ENCODE results near the gene SRGAP1.

DNA sequence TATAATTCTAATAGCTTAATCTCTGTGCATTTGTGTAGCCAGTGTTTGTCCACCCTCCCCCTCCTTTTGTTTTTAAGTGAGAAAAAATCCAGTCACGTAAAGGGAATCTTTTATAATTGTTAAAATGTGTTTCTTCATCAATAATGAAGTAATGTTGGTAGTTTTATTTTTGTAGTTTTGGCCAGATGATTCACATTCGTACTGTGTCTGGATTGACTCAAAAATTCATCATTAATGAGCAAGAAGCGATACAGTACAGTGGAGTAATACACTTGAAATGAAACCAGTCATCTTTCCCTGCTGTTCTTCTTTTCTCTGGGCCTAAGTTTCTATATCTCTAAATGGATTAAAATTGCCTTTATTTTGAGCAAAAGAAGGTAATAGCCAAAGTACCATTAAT lies 86.5 kb downstream of the SRGAP1 start:
- TF ChIP-seq, protein P1, sequence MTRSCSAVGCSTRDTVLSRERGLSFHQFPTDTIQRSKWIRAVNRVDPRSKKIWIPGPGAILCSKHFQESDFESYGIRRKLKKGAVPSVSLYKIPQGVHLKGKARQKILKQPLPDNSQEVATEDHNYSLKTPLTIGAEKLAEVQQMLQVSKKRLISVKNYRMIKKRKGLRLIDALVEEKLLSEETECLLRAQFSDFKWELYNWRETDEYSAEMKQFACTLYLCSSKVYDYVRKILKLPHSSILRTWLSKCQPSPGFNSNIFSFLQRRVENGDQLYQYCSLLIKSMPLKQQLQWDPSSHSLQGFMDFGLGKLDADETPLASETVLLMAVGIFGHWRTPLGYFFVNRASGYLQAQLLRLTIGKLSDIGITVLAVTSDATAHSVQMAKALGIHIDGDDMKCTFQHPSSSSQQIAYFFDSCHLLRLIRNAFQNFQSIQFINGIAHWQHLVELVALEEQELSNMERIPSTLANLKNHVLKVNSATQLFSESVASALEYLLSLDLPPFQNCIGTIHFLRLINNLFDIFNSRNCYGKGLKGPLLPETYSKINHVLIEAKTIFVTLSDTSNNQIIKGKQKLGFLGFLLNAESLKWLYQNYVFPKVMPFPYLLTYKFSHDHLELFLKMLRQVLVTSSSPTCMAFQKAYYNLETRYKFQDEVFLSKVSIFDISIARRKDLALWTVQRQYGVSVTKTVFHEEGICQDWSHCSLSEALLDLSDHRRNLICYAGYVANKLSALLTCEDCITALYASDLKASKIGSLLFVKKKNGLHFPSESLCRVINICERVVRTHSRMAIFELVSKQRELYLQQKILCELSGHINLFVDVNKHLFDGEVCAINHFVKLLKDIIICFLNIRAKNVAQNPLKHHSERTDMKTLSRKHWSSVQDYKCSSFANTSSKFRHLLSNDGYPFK (CRISPR knock-in tag; IDR thresholded peaks at IDR 0.05; ENCODE audit: borderline replicate concordance), result no peak
- no peak for TF ChIP-seq CREB1 (IDR thresholded peaks at IDR 0.05)
- TF ChIP-seq CREB1 (CRISPR knock-in tag; IDR thresholded peaks at IDR 0.05), result no peak
- TF ChIP-seq, protein P2, sequence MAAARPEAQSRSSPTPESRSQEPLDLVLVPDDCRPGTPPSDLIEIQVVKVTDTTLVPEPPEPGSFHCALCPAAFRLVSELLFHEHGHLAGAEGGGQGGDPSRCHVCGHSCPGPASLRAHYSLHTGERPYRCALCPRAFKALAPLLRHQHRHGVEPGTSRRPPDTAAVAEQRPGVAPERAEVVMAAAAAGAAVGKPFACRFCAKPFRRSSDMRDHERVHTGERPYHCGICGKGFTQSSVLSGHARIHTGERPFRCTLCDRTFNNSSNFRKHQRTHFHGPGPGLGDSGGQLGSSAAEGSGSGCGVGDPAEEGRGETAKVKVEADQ (CRISPR knock-in tag; IDR thresholded peaks at IDR 0.05; ENCODE audit: borderline replicate concordance), result no peak
- TF ChIP-seq XRCC5 (optimal IDR thresholded peaks at IDR 0.05; ENCODE audit: low read length), result no peak
- no peak for TF ChIP-seq STAG1 (CRISPR knock-in tag; IDR thresholded peaks at IDR 0.05)
- TF ChIP-seq, protein P3, sequence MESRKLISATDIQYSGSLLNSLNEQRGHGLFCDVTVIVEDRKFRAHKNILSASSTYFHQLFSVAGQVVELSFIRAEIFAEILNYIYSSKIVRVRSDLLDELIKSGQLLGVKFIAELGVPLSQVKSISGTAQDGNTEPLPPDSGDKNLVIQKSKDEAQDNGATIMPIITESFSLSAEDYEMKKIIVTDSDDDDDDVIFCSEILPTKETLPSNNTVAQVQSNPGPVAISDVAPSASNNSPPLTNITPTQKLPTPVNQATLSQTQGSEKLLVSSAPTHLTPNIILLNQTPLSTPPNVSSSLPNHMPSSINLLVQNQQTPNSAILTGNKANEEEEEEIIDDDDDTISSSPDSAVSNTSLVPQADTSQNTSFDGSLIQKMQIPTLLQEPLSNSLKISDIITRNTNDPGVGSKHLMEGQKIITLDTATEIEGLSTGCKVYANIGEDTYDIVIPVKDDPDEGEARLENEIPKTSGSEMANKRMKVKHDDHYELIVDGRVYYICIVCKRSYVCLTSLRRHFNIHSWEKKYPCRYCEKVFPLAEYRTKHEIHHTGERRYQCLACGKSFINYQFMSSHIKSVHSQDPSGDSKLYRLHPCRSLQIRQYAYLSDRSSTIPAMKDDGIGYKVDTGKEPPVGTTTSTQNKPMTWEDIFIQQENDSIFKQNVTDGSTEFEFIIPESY (CRISPR knock-in tag; IDR thresholded peaks at IDR 0.05), result no peak
- TF ChIP-seq, protein P4, sequence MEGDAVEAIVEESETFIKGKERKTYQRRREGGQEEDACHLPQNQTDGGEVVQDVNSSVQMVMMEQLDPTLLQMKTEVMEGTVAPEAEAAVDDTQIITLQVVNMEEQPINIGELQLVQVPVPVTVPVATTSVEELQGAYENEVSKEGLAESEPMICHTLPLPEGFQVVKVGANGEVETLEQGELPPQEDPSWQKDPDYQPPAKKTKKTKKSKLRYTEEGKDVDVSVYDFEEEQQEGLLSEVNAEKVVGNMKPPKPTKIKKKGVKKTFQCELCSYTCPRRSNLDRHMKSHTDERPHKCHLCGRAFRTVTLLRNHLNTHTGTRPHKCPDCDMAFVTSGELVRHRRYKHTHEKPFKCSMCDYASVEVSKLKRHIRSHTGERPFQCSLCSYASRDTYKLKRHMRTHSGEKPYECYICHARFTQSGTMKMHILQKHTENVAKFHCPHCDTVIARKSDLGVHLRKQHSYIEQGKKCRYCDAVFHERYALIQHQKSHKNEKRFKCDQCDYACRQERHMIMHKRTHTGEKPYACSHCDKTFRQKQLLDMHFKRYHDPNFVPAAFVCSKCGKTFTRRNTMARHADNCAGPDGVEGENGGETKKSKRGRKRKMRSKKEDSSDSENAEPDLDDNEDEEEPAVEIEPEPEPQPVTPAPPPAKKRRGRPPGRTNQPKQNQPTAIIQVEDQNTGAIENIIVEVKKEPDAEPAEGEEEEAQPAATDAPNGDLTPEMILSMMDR (CRISPR knock-in tag; IDR thresholded peaks at IDR 0.05), result no peak
- no peak for TF ChIP-seq POLR2AphosphoS5 (IDR thresholded peaks at IDR 0.05; ENCODE audit: low read depth, low read length)
